Activated T-cell treated with anti-CD3 and anti-CD28 coated beads for 24 hours (primary cell): ENCODE results near the gene REEP3.
A peak's percentile ranks its signal among the peaks of the same experiment; 100 is the strongest.
"Not testable (repeated sequence)": the region's sequence is repeated elsewhere in the genome, so short reads cannot be mapped to it uniquely, and the experiment has no call there.

Experiments used
- DNase-seq: peaks from one replicate; pipeline ENCODE4 v3.0.0-alpha.2; 2020; ENCODE audit warnings: low read depth

The REEP3 gene, protein sequence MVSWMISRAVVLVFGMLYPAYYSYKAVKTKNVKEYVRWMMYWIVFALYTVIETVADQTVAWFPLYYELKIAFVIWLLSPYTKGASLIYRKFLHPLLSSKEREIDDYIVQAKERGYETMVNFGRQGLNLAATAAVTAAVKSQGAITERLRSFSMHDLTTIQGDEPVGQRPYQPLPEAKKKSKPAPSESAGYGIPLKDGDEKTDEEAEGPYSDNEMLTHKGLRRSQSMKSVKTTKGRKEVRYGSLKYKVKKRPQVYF

DNA sequence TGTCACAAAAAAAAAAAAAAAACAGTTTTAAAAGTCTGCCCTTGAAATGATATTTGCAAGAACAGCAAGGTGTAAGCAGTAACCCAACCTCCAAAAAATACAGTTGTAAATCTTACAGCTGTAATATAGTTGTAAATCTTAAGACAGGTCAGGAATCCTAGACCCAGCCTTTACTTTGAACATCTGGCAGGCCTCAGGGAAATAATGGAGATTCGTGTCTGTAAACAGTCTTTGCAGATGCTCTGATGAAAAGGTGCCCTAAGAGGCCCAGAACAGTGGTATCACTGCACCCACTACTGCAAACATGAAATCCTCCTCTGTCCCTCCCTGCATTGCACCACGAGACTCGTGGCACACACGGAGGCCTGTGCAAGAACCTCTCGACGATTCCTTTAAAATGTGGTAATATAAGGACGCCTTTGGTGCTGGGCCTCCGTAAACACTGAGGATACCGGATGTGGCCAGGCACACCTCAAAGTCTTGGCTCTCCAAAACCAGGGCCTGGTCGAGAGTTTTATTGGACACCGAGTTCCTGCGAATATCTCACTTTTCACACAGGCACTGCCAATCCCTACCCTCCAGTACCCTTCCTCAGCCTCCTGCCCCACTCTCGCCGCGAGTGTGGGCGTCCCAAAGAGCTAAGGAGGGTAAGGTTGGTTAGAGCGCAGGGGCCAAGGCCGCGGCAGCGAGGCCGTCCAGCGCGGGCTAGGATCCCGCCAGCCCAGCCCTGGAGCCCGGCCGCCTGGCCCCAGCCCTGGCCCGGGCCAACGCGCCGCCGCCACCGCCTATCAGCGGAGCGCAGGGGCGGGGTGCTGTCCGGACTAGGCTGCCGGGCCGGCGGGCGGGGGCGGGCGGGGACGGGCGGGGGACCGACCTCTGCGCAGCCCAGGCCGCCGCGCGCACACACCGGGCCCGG lies at the start of gene REEP3:
REEP3 (plus strand) TSS at position 902 of the 916 bp plus-strand sequence. CDS start 145 bp downstream, outside the sequence.
- peak; percentile 27 for DNase-seq

- DNase-seq = no peak
Observed at GRCh38 chr10:63474488-63474887, 46.7 kb upstream of the REEP3 start.

- no peak for DNase-seq
Observed at GRCh38 chr10:63477927-63478326, 43.3 kb upstream of the REEP3 start.

GRCh38 chr10:63478564-63478963 lies 42.6 kb upstream of the REEP3 start:
- DNase-seq = no peak

DNA sequence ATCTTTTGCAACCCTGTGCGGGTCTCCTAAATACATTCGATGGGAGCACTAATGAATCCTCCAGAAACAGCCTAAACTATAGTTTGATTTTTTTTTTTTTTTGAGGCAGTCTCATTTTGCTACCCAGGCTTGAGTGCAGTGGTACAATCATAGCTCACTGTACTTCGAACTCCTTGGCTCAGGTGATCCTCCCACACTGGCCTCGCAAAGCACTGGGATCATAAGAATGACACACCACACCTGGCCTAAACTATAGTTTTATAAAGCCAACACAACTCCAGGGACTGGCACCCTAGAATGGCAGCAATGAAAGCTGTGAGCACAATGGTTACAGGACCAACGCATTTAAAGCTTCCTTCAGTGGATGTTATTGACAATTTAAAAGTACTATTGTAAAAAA lies 41.0 kb upstream of the REEP3 start:
- DNase-seq = no peak

DNA sequence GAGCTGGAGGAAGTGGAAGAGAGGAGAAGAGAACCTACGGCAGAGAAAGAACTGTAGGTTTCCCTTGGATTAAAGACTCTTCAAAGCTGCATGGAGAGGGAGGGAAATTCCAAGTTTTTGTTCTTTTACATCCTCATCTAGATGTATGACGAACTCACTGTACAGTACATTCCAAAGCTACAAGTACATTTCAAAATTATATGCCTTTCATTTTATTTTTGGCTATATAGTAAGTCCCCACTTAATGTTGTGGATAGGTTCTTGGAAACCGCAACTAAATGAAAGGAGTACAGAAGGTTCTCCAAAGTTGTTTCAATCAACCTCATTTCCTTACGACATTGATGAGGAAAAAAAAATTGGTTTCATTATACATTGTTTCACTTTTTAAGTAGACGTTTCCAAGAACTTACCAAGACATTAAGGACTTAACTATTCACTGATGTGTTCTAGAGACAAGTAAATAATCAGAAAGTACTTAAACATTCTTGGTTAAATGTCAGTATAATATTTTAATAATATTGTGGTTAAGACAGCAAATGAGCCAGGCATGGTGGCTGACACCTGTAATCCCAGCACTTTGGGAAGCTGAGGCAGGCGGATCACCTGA lies 39.3 kb upstream of the REEP3 start:
- DNase-seq = no peak

- no peak for DNase-seq
Observed at GRCh38 chr10:63483983-63484382, 37.2 kb upstream of the REEP3 start.

- no peak for DNase-seq
Observed at GRCh38 chr10:63487990-63488389, 33.2 kb upstream of the REEP3 start.

- DNase-seq = no peak
Observed at GRCh38 chr10:63489838-63490237, 31.4 kb upstream of the REEP3 start.

GRCh38 chr10:63491588-63492316 lies 29.4 kb upstream of the REEP3 start:
- no peak for DNase-seq

GRCh38 chr10:63492317-63492690 lies 28.9 kb upstream of the REEP3 start:
- not testable (repeated sequence) for DNase-seq

DNA sequence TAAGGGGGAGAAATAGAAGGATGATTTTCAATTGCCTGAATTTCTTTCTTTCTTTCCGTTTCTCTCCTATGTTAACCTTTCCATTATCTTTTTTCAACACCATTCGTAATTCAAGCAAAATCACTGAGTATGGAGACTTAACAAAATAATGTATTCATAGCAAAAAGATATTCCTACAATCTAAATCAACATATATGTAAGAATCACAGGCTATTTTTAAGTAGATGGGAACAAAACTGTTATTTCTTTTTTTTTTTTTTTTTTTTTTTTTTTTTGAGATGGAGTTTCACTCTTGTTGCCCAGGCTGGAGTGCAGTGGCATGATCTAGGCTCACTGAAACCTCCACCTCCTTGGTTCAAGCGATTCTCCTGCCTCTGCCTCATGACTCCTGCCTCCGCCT lies 28.2 kb upstream of the REEP3 start:
- DNase-seq = no peak

DNA sequence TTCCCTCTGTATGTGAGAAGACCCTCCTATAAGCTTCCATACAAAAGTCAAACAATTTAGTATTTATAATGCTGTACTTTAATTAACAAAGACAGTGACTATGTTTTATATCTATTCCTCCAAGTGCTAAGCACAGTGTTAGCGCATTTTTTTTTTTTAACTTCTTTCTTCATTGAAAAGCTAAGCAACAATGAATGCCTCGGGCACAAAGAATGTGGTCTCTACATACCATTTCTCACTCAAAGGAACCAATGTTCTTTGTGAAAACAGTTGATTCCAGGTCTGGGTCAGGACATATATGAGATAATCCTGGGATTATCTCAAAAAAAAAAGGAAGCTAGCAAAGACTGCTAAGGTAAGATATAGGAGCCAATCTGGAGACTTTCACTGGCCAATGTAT lies 26.2 kb upstream of the REEP3 start:
- DNase-seq = no peak

DNA sequence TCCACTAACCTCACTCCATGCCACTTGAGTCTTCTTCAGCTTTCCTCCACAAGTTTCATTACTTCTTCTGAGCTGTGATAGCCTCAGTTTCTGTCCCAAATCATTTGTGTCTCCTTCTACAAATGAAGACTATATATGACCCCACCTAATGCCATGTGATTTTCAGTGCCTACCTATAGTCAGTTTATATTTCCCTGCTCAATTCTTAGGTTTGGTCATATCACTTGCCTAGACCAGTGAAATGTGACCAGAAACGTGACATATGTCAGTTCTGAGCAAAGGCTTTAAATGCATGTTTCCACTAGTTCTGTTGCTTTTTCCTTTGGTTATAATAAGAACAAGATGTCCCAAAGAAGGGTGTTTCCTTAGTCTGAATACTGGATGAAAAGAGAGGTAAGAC lies 24.6 kb upstream of the REEP3 start:
- no peak for DNase-seq

- no peak for DNase-seq
Observed at GRCh38 chr10:63497321-63497720, 23.9 kb upstream of the REEP3 start.

DNA sequence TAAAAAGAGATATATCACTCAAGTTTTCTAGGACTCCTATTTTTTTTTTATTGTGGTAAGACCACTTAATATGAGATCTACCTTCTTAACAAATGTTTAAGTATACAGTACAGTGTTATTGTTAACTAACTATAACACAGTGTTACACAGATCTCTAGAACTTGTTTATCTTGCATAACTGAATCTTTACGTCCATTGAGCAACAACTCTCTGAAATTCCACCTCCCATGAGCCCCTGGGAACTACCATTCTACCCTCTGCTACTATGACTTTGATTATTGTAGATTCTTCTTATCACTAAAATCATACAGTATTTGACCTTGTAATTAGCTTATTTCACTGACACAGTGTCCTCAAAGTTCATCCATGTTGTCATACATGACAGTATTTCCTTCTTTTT lies 22.5 kb upstream of the REEP3 start:
- no peak for DNase-seq

GRCh38 chr10:63500551-63500950 lies 20.6 kb upstream of the REEP3 start:
- not testable (repeated sequence) for DNase-seq

DNA sequence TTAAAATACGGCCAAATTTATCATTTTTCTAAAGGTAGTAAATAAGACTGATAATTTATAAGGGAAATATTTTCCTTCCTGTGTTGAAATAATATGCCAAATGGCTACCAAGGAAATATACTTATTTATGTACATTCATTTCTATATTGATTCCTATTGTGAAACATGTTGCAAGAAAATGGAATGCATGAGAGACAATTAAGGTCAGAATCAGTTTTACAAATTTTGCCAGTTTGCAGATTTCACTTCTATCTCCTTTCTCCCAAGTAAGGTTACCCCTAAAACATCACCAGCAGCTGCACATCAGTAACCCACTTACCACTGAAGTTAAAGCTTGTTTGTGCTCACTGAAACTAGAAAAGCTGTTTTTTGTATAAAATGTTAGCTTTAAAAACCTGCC lies 19.2 kb upstream of the REEP3 start:
- DNase-seq = no peak

GRCh38 chr10:63502832-63503231 lies 18.4 kb upstream of the REEP3 start:
- DNase-seq = no peak

DNA sequence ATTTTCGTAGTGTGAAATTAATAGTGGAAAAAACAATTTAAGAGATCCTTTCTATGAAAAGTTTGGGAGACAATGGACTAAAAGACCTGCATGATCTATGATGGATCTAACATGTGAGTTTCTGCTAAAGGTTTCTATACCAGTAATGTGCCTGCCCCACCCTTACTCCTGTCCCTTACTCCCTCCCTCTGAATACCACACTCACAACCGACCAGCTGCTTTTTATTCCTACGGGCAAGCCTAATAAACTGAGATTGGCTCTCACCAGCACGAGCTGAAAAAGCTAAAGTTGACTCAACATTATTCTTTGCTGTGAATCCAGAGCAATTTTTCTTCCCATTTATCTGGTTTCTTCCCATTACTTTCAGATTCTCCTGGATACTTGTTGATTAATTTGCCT lies 17.8 kb upstream of the REEP3 start:
- no peak for DNase-seq

- DNase-seq = no peak
Observed at GRCh38 chr10:63504145-63504881, 16.9 kb upstream of the REEP3 start.

GRCh38 chr10:63505562-63505961 lies 15.6 kb upstream of the REEP3 start:
- no peak for DNase-seq
